HepG2 (cell line): ENCODE data around the gene ZNF106. TPM values are rescaled to one million over a fixed set of nuclear protein-coding genes. Genes with fewer than 3 reads are reported as not detected.

Experiments
- CHD2 ChIP-seq: IDR thresholded peaks from 2 replicates; pipeline ENCODE4 v1.6.1; 2011; ENCODE audit warnings: low read depth, low read length, improper control_type of control experiment
- ELF3 ChIP-seq: IDR thresholded peaks from 2 replicates; pipeline ENCODE4 v1.6.1; 2016; ENCODE audit warnings: missing genetic modification reagents, missing compliant biosample characterization
- HNF1A ChIP-seq, 2 experiments: sonication (generic) in 1 of 2; formaldehyde crosslinking in 1 of 2; IDR thresholded peaks; 2 replicates each; pipeline versions ENCODE4 v1.4.0 to v1.6.1; 2016 to 2020; ENCODE audit warnings: borderline replicate concordance in 1 of 2, low read depth in 1 of 2, mild to moderate bottlenecking in 1 of 2, missing genetic modification reagents in 1 of 2
- LCORL ChIP-seq, 2 experiments: fragments of 450-650 bp in 1 of 2; sonication (generic) in 1 of 2; formaldehyde crosslinking in 1 of 2; IDR thresholded peaks; 2 replicates each; pipeline versions ENCODE4 v1.5.0 to v1.6.1; 2017 to 2020; ENCODE audit warnings: antibody characterized with exemption in 1 of 2, missing genetic modification reagents in 1 of 2
- MNT ChIP-seq: fragments of 450-650 bp; IDR thresholded peaks from 2 replicates; pipeline ENCODE4 v1.6.1; 2016
- MTA1 ChIP-seq: sonication (generic); formaldehyde crosslinking; IDR thresholded peaks from 2 replicates; pipeline ENCODE4 v1.4.0; 2020; ENCODE audit warnings: missing genetic modification reagents, mild to moderate bottlenecking, borderline replicate concordance
- MXI1 ChIP-seq: IDR thresholded peaks from 3 replicates; pipeline ENCODE4 v1.6.1; 2012; ENCODE audit warnings: low read depth, low read length, inconsistent platforms, borderline replicate concordance
- NFYC ChIP-seq: IDR thresholded peaks from 2 replicates; pipeline ENCODE4 v1.6.1; 2016; ENCODE audit warnings: missing genetic modification reagents, missing compliant biosample characterization
- NR2C2 ChIP-seq: sonication (generic); formaldehyde crosslinking; IDR thresholded peaks from 2 replicates; pipeline ENCODE4 v1.4.0; 2020; ENCODE audit warnings: missing genetic modification reagents, mild to moderate bottlenecking, moderate library complexity, borderline replicate concordance
- RBFOX2 ChIP-seq: fragments of 200-400 bp; formaldehyde crosslinking; IDR thresholded peaks from 2 replicates; pipeline ENCODE4 v1.6.1; 2017; ENCODE audit warnings: low read depth, mild to moderate bottlenecking, low read length
- SKI ChIP-seq: fragments of 450-650 bp; IDR thresholded peaks from one replicate; pipeline ENCODE4 v1.6.1; 2018; ENCODE audit warnings: mild to moderate bottlenecking; ENCODE audit not compliant: partially characterized antibody
- SMAD1 ChIP-seq: sonication (generic); formaldehyde crosslinking; IDR thresholded peaks from 2 replicates; pipeline ENCODE4 v1.4.0; 2020; ENCODE audit warnings: missing genetic modification reagents, low read depth, mild to moderate bottlenecking, borderline replicate concordance
- SP4 ChIP-seq: sonication (generic); formaldehyde crosslinking; IDR thresholded peaks from 2 replicates; pipeline ENCODE4 v1.8.1; 2023; ENCODE audit warnings: mild to moderate bottlenecking, missing genetic modification reagents
- U2AF2 ChIP-seq: fragments of 200-400 bp; formaldehyde crosslinking; IDR thresholded peaks from 2 replicates; pipeline ENCODE4 v1.6.1; 2017; ENCODE audit warnings: low read depth, mild to moderate bottlenecking, low read length
- UBTF ChIP-seq: sonication (generic); formaldehyde crosslinking; IDR thresholded peaks from 2 replicates; pipeline ENCODE4 v1.4.0; 2020; ENCODE audit warnings: mild to moderate bottlenecking, missing genetic modification reagents
- ZNF367 ChIP-seq: sonication (generic); formaldehyde crosslinking; IDR thresholded peaks from 2 replicates; pipeline ENCODE4 v1.4.0; 2020; ENCODE audit warnings: missing genetic modification reagents, borderline replicate concordance
- ZNF709 ChIP-seq: sonication (generic); formaldehyde crosslinking; IDR thresholded peaks from 2 replicates; pipeline ENCODE4 v1.5.0; 2020; ENCODE audit warnings: mild to moderate bottlenecking, missing genetic modification reagents
- ZNF775 ChIP-seq: sonication (generic); formaldehyde crosslinking; IDR thresholded peaks from 2 replicates; pipeline ENCODE4 v1.4.0; 2020; ENCODE audit warnings: missing genetic modification reagents, mild to moderate bottlenecking, moderate library complexity, borderline replicate concordance
- ZNF788 ChIP-seq: sonication (generic); formaldehyde crosslinking; IDR thresholded peaks from 2 replicates; pipeline ENCODE4 v1.5.0; 2020; ENCODE audit warnings: mild to moderate bottlenecking, missing genetic modification reagents, borderline replicate concordance
- ZNF83 ChIP-seq: sonication (generic); formaldehyde crosslinking; IDR thresholded peaks from 2 replicates; pipeline ENCODE4 v1.4.0; 2020; ENCODE audit warnings: missing genetic modification reagents, mild to moderate bottlenecking, borderline replicate concordance
- polyA plus RNA-seq, 8 experiments: library from polyadenylated mRNA; depleted of rRNA in 3 of 8; stranded (reverse) in 7 of 8; unstranded in 1 of 8; fragments of >200 nt; fragmentation: Illumina TruSeq in 4 of 8; extraction: Trizol in 4 of 8; gene quantifications; 2 replicates each; pipeline versions ENCODE4 v1.2.1 to v1.2.3, GENCODE V29; 2011 to 2016; ENCODE audit warnings: low read depth in 4 of 8, missing spikeins in 1 of 8, mixed read lengths in 1 of 8; ENCODE audit not compliant: insufficient read depth in 1 of 8
- total RNA-seq, 5 experiments: library from RNA; depleted of rRNA; stranded (reverse); fragments of >200 nt; fragmentation: Illumina TruSeq; extraction: Trizol; gene quantifications; 2 replicates each; pipeline ENCODE4 v1.2.3, GENCODE V29; 2016; ENCODE audit warnings: low read depth in 1 of 5

ZNF106 gene
- total and polyA plus RNA-seq, 2 of the 13 experiments (the other 11 are each of a cell fraction or from before 2014, with no cell fraction given) = 12.5 to 35.1 TPM

GRCh38 chr15:42495361-42496212, 4.6 kb upstream of the ZNF106 start, which contains the start of gene SNAP23 (continued):
- no peak for TF ChIP-seq HNF1A (IDR thresholded peaks at IDR 0.05; ENCODE audit: low read depth)
- TF ChIP-seq HNF1A (CRISPR knock-in tag; IDR thresholded peaks at IDR 0.05; ENCODE audit: borderline replicate concordance) = no peak; the same call in 1 of the 2 replicates
- TF ChIP-seq NR2C2 (CRISPR knock-in tag) = 0 out of 2 replicates have a peak, but pooled peaks have one; percentile 30
- 0 out of 2 replicates have a peak, but pooled peaks have one; percentile 20 for TF ChIP-seq CHD2
- peak; percentile 83; the same call in 1 of the 3 replicates for TF ChIP-seq MXI1
- TF ChIP-seq ZNF367 (CRISPR knock-in tag) = peak; percentile 100
- peak; percentile 60; the same call in 1 of the 2 replicates for TF ChIP-seq UBTF (CRISPR knock-in tag)
- peak; percentile 68; the same call in 1 of the 2 replicates for TF ChIP-seq ZNF83 (CRISPR knock-in tag)
- TF ChIP-seq ZNF709 = 0 out of 2 replicates have a peak, but pooled peaks have one; percentile 59
- TF ChIP-seq MTA1 (CRISPR knock-in tag) = 0 out of 2 replicates have a peak, but pooled peaks have one; percentile 48
- peak; percentile 38; the same call in 1 of the 2 replicates for TF ChIP-seq ZNF788 (CRISPR knock-in tag)
- TF ChIP-seq RBFOX2 = peak; percentile 89
- TF ChIP-seq SMAD1 (CRISPR knock-in tag) = no peak
- TF ChIP-seq SKI = peak; percentile 71
- no peak for TF ChIP-seq ZNF775 (CRISPR knock-in tag)
- no peak for TF ChIP-seq U2AF2
- TF ChIP-seq NFYC (CRISPR knock-in tag) = peak; percentile 89
- peak; percentile 51 for TF ChIP-seq MNT
- peak; percentile 51; the same call in 1 of the 2 replicates for TF ChIP-seq ELF3
- TF ChIP-seq LCORL (IDR thresholded peaks at IDR 0.05) = no peak
- TF ChIP-seq LCORL (CRISPR knock-in tag; IDR thresholded peaks at IDR 0.05) = 0 out of 2 replicates have a peak, but pooled peaks have one; percentile 37
- peak; percentile 73 for TF ChIP-seq SP4 (CRISPR knock-in tag)
